ENCODE measurements around the gene CHST8.

CHST8 gene

GRCh38 chr19:33718651-33719254 is 97.0 kb downstream of the CHST8 start:
- H3K9ac ChIP-seq (ENCODE audit: low read depth, low read length) = no peak overlapping the region
- H3K27me3 ChIP-seq (ENCODE audit: insufficient read depth, low read length, poor library complexity) = no peaks in the 10 kb centered on the region
- no peaks in the 10 kb centered on the region for H4K20me1 ChIP-seq (ENCODE audit: insufficient read depth, low read length)
- H3K9me3 ChIP-seq (ENCODE audit: insufficient read depth, low read length, severe bottlenecking) = no peaks in the 10 kb centered on the region
- H3K27ac ChIP-seq (ENCODE audit: low read length) = no peak overlapping the region
- DNase-seq (no peak), ATAC-seq (ENCODE audit: insufficient read depth, low read depth) (no peak)
- no peaks in the 10 kb centered on the region for H3K36me3 ChIP-seq (ENCODE audit: insufficient read depth, low read length)
- no peak overlapping the region for H2AFZ ChIP-seq (ENCODE audit: low read depth, low read length)
- no peak overlapping the region for H3K4me2 ChIP-seq (ENCODE audit: insufficient read depth, low read length)
- no peaks in the 10 kb centered on the region for H3K4me1 ChIP-seq (ENCODE audit: insufficient read depth, low read length)
- no peak overlapping the region for H3K4me3 ChIP-seq (ENCODE audit: low read depth in 1 of 2, low read length in 2 of 2)
- no peaks in the 10 kb centered on the region for H3K79me2 ChIP-seq (ENCODE audit: insufficient read depth, low read length)
- TF ChIP-seq CTCF (IDR thresholded peaks at IDR 0.05; ENCODE audit: borderline replicate concordance, extremely low read depth, low read length, poor library complexity, severe bottlenecking) (no peak), EZH2 (IDR thresholded peaks at IDR 0.05; ENCODE audit: borderline replicate concordance, low read depth, low read length, severe bottlenecking) (no peak)

GRCh38 chr19:33719366-33720154 is 97.8 kb downstream of the CHST8 start:
- ATAC-seq (ENCODE audit: insufficient read depth, low read depth) (no peak), DNase-seq (no peak)
- Histone ChIP-seq H4K20me1 (ENCODE audit: insufficient read depth, low read length) (no peaks in the 10 kb centered on the region), H3K4me3 (ENCODE audit: low read depth in 1 of 2, low read length in 2 of 2) (no peak overlapping the region), H2AFZ (ENCODE audit: low read depth, low read length) (no peak overlapping the region), H3K9me3 (ENCODE audit: insufficient read depth, low read length, severe bottlenecking) (no peaks in the 10 kb centered on the region), H3K36me3 (ENCODE audit: insufficient read depth, low read length) (no peaks in the 10 kb centered on the region), H3K4me2 (ENCODE audit: insufficient read depth, low read length) (no peak overlapping the region), H3K9ac (ENCODE audit: low read depth, low read length) (no peak overlapping the region), H3K79me2 (ENCODE audit: insufficient read depth, low read length) (no peaks in the 10 kb centered on the region), H3K27me3 (ENCODE audit: insufficient read depth, low read length, poor library complexity) (no peaks in the 10 kb centered on the region), H3K4me1 (ENCODE audit: insufficient read depth, low read length) (no peaks in the 10 kb centered on the region), H3K27ac (ENCODE audit: low read length) (no peak overlapping the region)
- no peak for TF ChIP-seq EZH2 (IDR thresholded peaks at IDR 0.05; ENCODE audit: borderline replicate concordance, low read depth, low read length, severe bottlenecking)
- no peak for TF ChIP-seq CTCF (IDR thresholded peaks at IDR 0.05; ENCODE audit: borderline replicate concordance, extremely low read depth, low read length, poor library complexity, severe bottlenecking)

GRCh38 chr19:33720155-33720493 is 98.4 kb downstream of the CHST8 start:
- Histone ChIP-seq H3K9ac (ENCODE audit: low read depth, low read length) (no peak overlapping the region), H4K20me1 (ENCODE audit: insufficient read depth, low read length) (no peaks in the 10 kb centered on the region), H3K4me3 (ENCODE audit: low read depth in 1 of 2, low read length in 2 of 2) (no peak overlapping the region), H3K4me2 (ENCODE audit: insufficient read depth, low read length) (no peak overlapping the region), H3K4me1 (ENCODE audit: insufficient read depth, low read length) (no peaks in the 10 kb centered on the region), H3K36me3 (ENCODE audit: insufficient read depth, low read length) (no peaks in the 10 kb centered on the region), H3K27ac (ENCODE audit: low read length) (no peak overlapping the region), H3K27me3 (ENCODE audit: insufficient read depth, low read length, poor library complexity) (no peaks in the 10 kb centered on the region), H2AFZ (ENCODE audit: low read depth, low read length) (no peak overlapping the region), H3K9me3 (ENCODE audit: insufficient read depth, low read length, severe bottlenecking) (no peaks in the 10 kb centered on the region), H3K79me2 (ENCODE audit: insufficient read depth, low read length) (no peaks in the 10 kb centered on the region)
- no peak for ATAC-seq (ENCODE audit: insufficient read depth, low read depth)
- no peak for DNase-seq
- TF ChIP-seq EZH2 (IDR thresholded peaks at IDR 0.05; ENCODE audit: borderline replicate concordance, low read depth, low read length, severe bottlenecking) = no peak
- no peak for TF ChIP-seq CTCF (IDR thresholded peaks at IDR 0.05; ENCODE audit: borderline replicate concordance, extremely low read depth, low read length, poor library complexity, severe bottlenecking)
